HEK293 (cell line): ENCODE results near the gene RNF44.

Source experiments
- CTCF ChIA-PET: fragments of 350-600 bp; formaldehyde crosslinking; extraction: SDS; loops from one replicate; lab custom pipeline; 2021; ENCODE audit warnings: antibody characterized with exemption; lab: Yijun Ruan, JAX
- POLR2A ChIA-PET: fragments of 300-600 bp; formaldehyde crosslinking; extraction: SDS; loops from one replicate; lab custom pipeline; 2020; ENCODE audit warnings: antibody characterized with exemption, inconsistent platforms; lab: Yijun Ruan, JAX
- H3K27ac ChIP-seq: fragments of 200-500 bp; sonication (Bioruptor generic); 2 replicates; pipeline ENCODE4 v1.5.1; 2014; ENCODE audit warnings: low read depth, low read length, control low read depth, inconsistent platforms; ENCODE audit errors: extremely low read depth
- H3K36me3 ChIP-seq, 2 experiments: fragments of 200-500 bp in 1 of 2; sonication (Bioruptor generic) in 1 of 2; 1 replicate in 1 of 2; 2 replicates in 1 of 2; pipeline ENCODE4 v1.5.1; 2014 to 2017; ENCODE audit warnings: inconsistent platforms in 2 of 2, low read length in 2 of 2; ENCODE audit not compliant: control insufficient read depth in 2 of 2, insufficient read depth in 1 of 2
- H3K4me1 ChIP-seq: fragments of 200-500 bp; sonication (Bioruptor generic); 2 replicates; pipeline ENCODE4 v1.5.1; 2014; ENCODE audit warnings: mild to moderate bottlenecking, low read length, inconsistent platforms; ENCODE audit not compliant: control insufficient read depth, insufficient read depth
- H3K4me3 ChIP-seq: 2 replicates; pipeline ENCODE4 v1.5.1; 2011; ENCODE audit warnings: low read depth, mild to moderate bottlenecking, control low read depth, low read length, moderate library complexity
- H3K9me3 ChIP-seq: fragments of 200-500 bp; sonication (Bioruptor generic); 2 replicates; pipeline ENCODE4 v1.5.1; 2014; ENCODE audit warnings: low read depth, low read length, inconsistent platforms; ENCODE audit not compliant: control insufficient read depth, insufficient read depth
- BCL11A ChIP-seq: fragments of 450-650 bp; formaldehyde crosslinking; IDR thresholded peaks from 2 replicates; pipeline ENCODE4 v1.5.1; 2016; ENCODE audit warnings: low read depth, missing biosample characterization, missing genetic modification characterization
- BCL11B ChIP-seq: fragments of 450-650 bp; formaldehyde crosslinking; IDR thresholded peaks from 2 replicates; pipeline ENCODE4 v1.5.1; 2016; ENCODE audit warnings: low read depth, missing biosample characterization, missing genetic modification characterization
- MYNN ChIP-seq: fragments of 450-650 bp; formaldehyde crosslinking; IDR thresholded peaks from 2 replicates; pipeline ENCODE4 v1.5.1; 2016; ENCODE audit warnings: missing biosample characterization, missing genetic modification characterization, borderline replicate concordance
- MZF1 ChIP-seq: fragments of 450-650 bp; formaldehyde crosslinking; IDR thresholded peaks from 2 replicates; pipeline ENCODE4 v1.5.1; 2017; ENCODE audit warnings: missing biosample characterization, missing genetic modification characterization, borderline replicate concordance
- ZBTB7A ChIP-seq: fragments of 450-650 bp; formaldehyde crosslinking; IDR thresholded peaks from 2 replicates; pipeline ENCODE4 v1.5.1; 2016; ENCODE audit warnings: low read depth, missing biosample characterization, missing genetic modification characterization
- ZNF133 ChIP-seq: fragments of 450-650 bp; formaldehyde crosslinking; IDR thresholded peaks from 2 replicates; pipeline ENCODE4 v1.5.1; 2016; ENCODE audit warnings: missing biosample characterization, missing genetic modification characterization
- ZNF146 ChIP-seq: fragments of 450-650 bp; formaldehyde crosslinking; IDR thresholded peaks from 2 replicates; pipeline ENCODE4 v1.5.1; 2016; ENCODE audit warnings: missing biosample characterization, missing genetic modification characterization
- ZNF2 ChIP-seq: fragments of 450-650 bp; formaldehyde crosslinking; IDR thresholded peaks from 2 replicates; pipeline ENCODE4 v1.5.1; 2016; ENCODE audit warnings: missing biosample characterization, missing genetic modification characterization
- ZNF26 ChIP-seq: fragments of 450-650 bp; formaldehyde crosslinking; IDR thresholded peaks from 2 replicates; pipeline ENCODE4 v1.5.1; 2016; ENCODE audit warnings: missing biosample characterization, missing genetic modification characterization
- ZNF280D ChIP-seq: fragments of 450-650 bp; formaldehyde crosslinking; IDR thresholded peaks from 2 replicates; pipeline ENCODE4 v1.5.1; 2016; ENCODE audit warnings: missing biosample characterization, missing genetic modification characterization
- ZNF311 ChIP-seq: fragments of 450-650 bp; formaldehyde crosslinking; IDR thresholded peaks from 2 replicates; pipeline ENCODE4 v1.5.1; 2017; ENCODE audit warnings: missing biosample characterization, missing genetic modification characterization, borderline replicate concordance
- ZNF513 ChIP-seq: fragments of 450-650 bp; IDR thresholded peaks from 2 replicates; pipeline ENCODE4 v1.5.1; 2018; ENCODE audit warnings: missing biosample characterization, missing genetic modification characterization
- ZNF518A ChIP-seq: fragments of 450-650 bp; formaldehyde crosslinking; conservative IDR thresholded peaks from 2 replicates; pipeline ENCODE4 v1.5.1; 2016; ENCODE audit warnings: low read depth, missing biosample characterization, missing genetic modification characterization
- ZNF521 ChIP-seq: fragments of 450-650 bp; formaldehyde crosslinking; IDR thresholded peaks from 2 replicates; pipeline ENCODE4 v1.5.1; 2017; ENCODE audit warnings: missing biosample characterization, mild to moderate bottlenecking, missing genetic modification characterization
- ZNF544 ChIP-seq: fragments of 450-650 bp; formaldehyde crosslinking; IDR thresholded peaks from 2 replicates; pipeline ENCODE4 v1.5.0; 2017; ENCODE audit warnings: missing biosample characterization, missing genetic modification characterization
- ZNF600 ChIP-seq: fragments of 450-650 bp; formaldehyde crosslinking; IDR thresholded peaks from 2 replicates; pipeline ENCODE4 v1.5.1; 2016; ENCODE audit warnings: missing biosample characterization, missing genetic modification characterization
- ZNF830 ChIP-seq: fragments of 450-650 bp; IDR thresholded peaks from 2 replicates; pipeline ENCODE4 v1.5.0; 2018; ENCODE audit warnings: missing biosample characterization, missing genetic modification characterization, low read depth, mild to moderate bottlenecking, moderate library complexity
- ZNF837 ChIP-seq: fragments of 450-650 bp; formaldehyde crosslinking; IDR thresholded peaks from 2 replicates; pipeline ENCODE4 v1.5.1; 2016; ENCODE audit warnings: missing biosample characterization, missing genetic modification characterization
- TF ChIP-seq, protein P1 (sequence below): fragments of 450-650 bp; formaldehyde crosslinking; IDR thresholded peaks from 2 replicates; pipeline ENCODE4 v1.5.1; 2016; ENCODE audit warnings: missing biosample characterization, missing genetic modification characterization, borderline replicate concordance

The RNF44 gene

GRCh38 chr5:176525677-176526076 is 11.5 kb downstream of the RNF44 start:
- peaks cover 0 to 29% of the 10 kb centered on the region in 2 experiments; a peak in 2 of 3 replicates for H3K36me3 ChIP-seq
- POLR2A ChIA-PET = no interaction called here
- no peak overlapping the region for H3K27ac ChIP-seq
- no peak overlapping the region for H3K4me3 ChIP-seq
- no peaks in the 10 kb centered on the region for H3K4me1 ChIP-seq
- TF ChIP-seq ZNF600 = no peak
- TF ChIP-seq MZF1 = no peak
- TF ChIP-seq ZNF521 = no peak
- no peak for TF ChIP-seq BCL11A
- TF ChIP-seq BCL11B (tag by site-specific recombination) = no peak
- TF ChIP-seq ZNF837 (tag by site-specific recombination) = no peak
- TF ChIP-seq ZNF280D = no peak
- H3K9me3 ChIP-seq = no peaks in the 10 kb centered on the region
- CTCF ChIA-PET = no interaction called here

- no peaks in the 10 kb centered on the region for H3K9me3 ChIP-seq
- no peaks in the 10 kb centered on the region for H3K4me1 ChIP-seq
- POLR2A ChIA-PET = no interaction called here
- CTCF ChIA-PET = no interaction called here
- no peak overlapping the region for H3K4me3 ChIP-seq
- no peak overlapping the region for H3K27ac ChIP-seq
- peaks cover 0 to 25% of the 10 kb centered on the region in 2 experiments; a peak in 2 of 3 replicates for H3K36me3 ChIP-seq
- TF ChIP-seq ZNF146 (tag by site-specific recombination) (no peak), MYNN (tag by site-specific recombination) (no peak), ZNF133 (tag by site-specific recombination) (no peak), ZNF518A (tag by site-specific recombination) (no peak), ZNF513 (no peak), ZNF544 (tag by site-specific recombination) (no peak), ZBTB7A (tag by site-specific recombination) (no peak), ZNF26 (tag by site-specific recombination) (no peak), ZNF2 (tag by site-specific recombination) (no peak), ZNF830 (tag by site-specific recombination) (no peak), ZNF311 (no peak)
- TF ChIP-seq, protein P1, sequence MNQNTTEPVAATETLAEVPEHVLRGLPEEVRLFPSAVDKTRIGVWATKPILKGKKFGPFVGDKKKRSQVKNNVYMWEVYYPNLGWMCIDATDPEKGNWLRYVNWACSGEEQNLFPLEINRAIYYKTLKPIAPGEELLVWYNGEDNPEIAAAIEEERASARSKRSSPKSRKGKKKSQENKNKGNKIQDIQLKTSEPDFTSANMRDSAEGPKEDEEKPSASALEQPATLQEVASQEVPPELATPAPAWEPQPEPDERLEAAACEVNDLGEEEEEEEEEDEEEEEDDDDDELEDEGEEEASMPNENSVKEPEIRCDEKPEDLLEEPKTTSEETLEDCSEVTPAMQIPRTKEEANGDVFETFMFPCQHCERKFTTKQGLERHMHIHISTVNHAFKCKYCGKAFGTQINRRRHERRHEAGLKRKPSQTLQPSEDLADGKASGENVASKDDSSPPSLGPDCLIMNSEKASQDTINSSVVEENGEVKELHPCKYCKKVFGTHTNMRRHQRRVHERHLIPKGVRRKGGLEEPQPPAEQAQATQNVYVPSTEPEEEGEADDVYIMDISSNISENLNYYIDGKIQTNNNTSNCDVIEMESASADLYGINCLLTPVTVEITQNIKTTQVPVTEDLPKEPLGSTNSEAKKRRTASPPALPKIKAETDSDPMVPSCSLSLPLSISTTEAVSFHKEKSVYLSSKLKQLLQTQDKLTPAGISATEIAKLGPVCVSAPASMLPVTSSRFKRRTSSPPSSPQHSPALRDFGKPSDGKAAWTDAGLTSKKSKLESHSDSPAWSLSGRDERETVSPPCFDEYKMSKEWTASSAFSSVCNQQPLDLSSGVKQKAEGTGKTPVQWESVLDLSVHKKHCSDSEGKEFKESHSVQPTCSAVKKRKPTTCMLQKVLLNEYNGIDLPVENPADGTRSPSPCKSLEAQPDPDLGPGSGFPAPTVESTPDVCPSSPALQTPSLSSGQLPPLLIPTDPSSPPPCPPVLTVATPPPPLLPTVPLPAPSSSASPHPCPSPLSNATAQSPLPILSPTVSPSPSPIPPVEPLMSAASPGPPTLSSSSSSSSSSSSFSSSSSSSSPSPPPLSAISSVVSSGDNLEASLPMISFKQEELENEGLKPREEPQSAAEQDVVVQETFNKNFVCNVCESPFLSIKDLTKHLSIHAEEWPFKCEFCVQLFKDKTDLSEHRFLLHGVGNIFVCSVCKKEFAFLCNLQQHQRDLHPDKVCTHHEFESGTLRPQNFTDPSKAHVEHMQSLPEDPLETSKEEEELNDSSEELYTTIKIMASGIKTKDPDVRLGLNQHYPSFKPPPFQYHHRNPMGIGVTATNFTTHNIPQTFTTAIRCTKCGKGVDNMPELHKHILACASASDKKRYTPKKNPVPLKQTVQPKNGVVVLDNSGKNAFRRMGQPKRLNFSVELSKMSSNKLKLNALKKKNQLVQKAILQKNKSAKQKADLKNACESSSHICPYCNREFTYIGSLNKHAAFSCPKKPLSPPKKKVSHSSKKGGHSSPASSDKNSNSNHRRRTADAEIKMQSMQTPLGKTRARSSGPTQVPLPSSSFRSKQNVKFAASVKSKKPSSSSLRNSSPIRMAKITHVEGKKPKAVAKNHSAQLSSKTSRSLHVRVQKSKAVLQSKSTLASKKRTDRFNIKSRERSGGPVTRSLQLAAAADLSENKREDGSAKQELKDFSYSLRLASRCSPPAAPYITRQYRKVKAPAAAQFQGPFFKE = no peak
These were observed 12.2 kb downstream of the RNF44 start for GRCh38 chr5:176524987-176525386.
